Aorta (tissue), 5 donors: ENCODE measurements around the gene PPIP5K2. TPM values are rescaled to one million over a fixed set of nuclear protein-coding genes. Genes with fewer than 3 reads are reported as not detected.
A peak's percentile ranks its signal among the peaks of the same experiment; 100 is the strongest.

Experiments
- ATAC-seq: fragments of 200-7000 bp; cut with Tn5 transposase; one replicate; pipeline ENCODE4 v1.9.1; 2022; ENCODE audit warnings: moderate library complexity; ENCODE audit not compliant: low FRiP score
- DNase-seq, 2 donors: peaks; one replicate each; pipeline ENCODE4 v3.0.0-alpha.2; 2020
- H3K27ac ChIP-seq, 2 donors: one replicate each; pipeline ENCODE4 v1.5.1; 2013; ENCODE audit warnings: low read length in 2 of 2, mild to moderate bottlenecking in 2 of 2, moderate library complexity in 2 of 2, control low read depth in 1 of 2, inconsistent platforms in 1 of 2, low read depth in 1 of 2
- H3K27me3 ChIP-seq, 2 donors: one replicate each; pipeline ENCODE4 v1.6.1; 2013; ENCODE audit warnings: control low read depth in 1 of 2, low read length in 1 of 2, mild to moderate bottlenecking in 1 of 2, moderate library complexity in 1 of 2; ENCODE audit not compliant: insufficient read depth in 2 of 2, control insufficient read depth in 1 of 2
- H3K36me3 ChIP-seq, 2 donors: one replicate each; pipeline ENCODE4 v1.6.1; 2013; ENCODE audit warnings: control low read depth in 1 of 2, low read length in 1 of 2, mild to moderate bottlenecking in 1 of 2; ENCODE audit not compliant: insufficient read depth in 2 of 2, control insufficient read depth in 1 of 2
- H3K4me1 ChIP-seq, 2 donors: one replicate each; pipeline ENCODE4 v1.6.1; 2013; ENCODE audit warnings: low read length in 2 of 2, control low read depth in 1 of 2, mild to moderate bottlenecking in 1 of 2, moderate library complexity in 1 of 2; ENCODE audit not compliant: insufficient read depth in 2 of 2, control insufficient read depth in 1 of 2
- H3K4me3 ChIP-seq, 2 donors: one replicate each; pipeline ENCODE4 v1.5.1; 2013; ENCODE audit warnings: low read length in 2 of 2, control low read depth in 1 of 2, mild to moderate bottlenecking in 1 of 2
- H3K9me3 ChIP-seq: one replicate; pipeline ENCODE4 v1.6.1; 2013; ENCODE audit warnings: mild to moderate bottlenecking, low read length; ENCODE audit not compliant: control insufficient read depth
- WGBS, 2 donors: extraction: QIAGEN DNeasy Blood & Tissue Kit; methylation state at CpG; one replicate each; pipeline ENCODE4 v1.1.7; 2013; 5-methylcytosine and 5-hydroxymethylcytosine counted together
- intact Hi-C, 2 donors: fragments of 100-400 bp; cut with DNase I; formaldehyde crosslinking; loops; one replicate each; pipeline versions ENCODE4 v1.14.2 to v1.15.0; 2022
- polyA plus RNA-seq, 2 donors: library from polyadenylated mRNA; stranded (reverse); fragments of 200-250 nt; gene quantifications; one replicate each; pipeline ENCODE4 v1.2.3, GENCODE V29; 2013
- total RNA-seq, 2 donors: library from RNA; stranded (reverse); fragmentation: NEBNext Ultra II Directional; extraction: Animal tissue kit (Norgen Biotek cat#: 25700); gene quantifications; one replicate each; pipeline ENCODE4 v1.2.1, GENCODE V29; 2021
- donor health status: healthy with polysubstance abuse.
- donor health status: Bipolar disorder and iron deficiency.
- donor health status: DM: no; HTN: no; CAD: no.
- donor health status: DM: no; HTN: no; CAD: no.
- donor health status: DM: yes; HTN: yes; CAD: no.

The PPIP5K2 gene
- total and polyA plus RNA-seq, 4 donors, result 17.9 to 79.4 (median 61.3) TPM

DNA sequence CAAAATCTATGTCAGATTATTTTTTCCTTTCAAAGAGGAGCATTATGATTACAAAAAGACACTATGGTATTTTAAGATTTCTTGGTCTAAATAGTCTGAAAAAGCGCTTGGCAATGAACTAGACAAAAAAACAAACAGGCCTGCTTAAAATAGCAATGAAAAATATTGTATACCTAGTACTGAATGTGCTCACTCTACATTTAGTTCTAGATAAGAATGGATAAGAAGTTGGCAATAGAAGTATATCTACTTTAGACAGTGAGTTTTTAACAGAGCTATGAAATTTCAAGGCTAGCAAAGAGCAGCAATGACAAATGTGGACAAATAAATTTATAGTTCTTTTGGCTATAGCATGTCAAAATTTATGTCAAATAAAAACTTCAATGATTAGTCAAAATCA is 26.4 kb upstream of the PPIP5K2 start:
- no peaks in the 10 kb centered on the region for H3K9me3 ChIP-seq
- no peak overlapping the region for H3K4me3 ChIP-seq
- H3K27me3 ChIP-seq, result no peaks in the 10 kb centered on the region
- peak overlapping the region in 1 of 2 donors; percentile 93 for H3K27ac ChIP-seq
- peaks cover 0 to 4% of the 10 kb centered on the region in 2 donors for H3K4me1 ChIP-seq
- peaks cover 0 to 2% of the 10 kb centered on the region in 2 donors for H3K36me3 ChIP-seq
- no peak for ATAC-seq
- no peak for DNase-seq
- intact Hi-C loops, result no loop called here
- WGBS, 2 donors, result 0 to 5% methylated on average over 1 of the region's 1 CpG

DNA sequence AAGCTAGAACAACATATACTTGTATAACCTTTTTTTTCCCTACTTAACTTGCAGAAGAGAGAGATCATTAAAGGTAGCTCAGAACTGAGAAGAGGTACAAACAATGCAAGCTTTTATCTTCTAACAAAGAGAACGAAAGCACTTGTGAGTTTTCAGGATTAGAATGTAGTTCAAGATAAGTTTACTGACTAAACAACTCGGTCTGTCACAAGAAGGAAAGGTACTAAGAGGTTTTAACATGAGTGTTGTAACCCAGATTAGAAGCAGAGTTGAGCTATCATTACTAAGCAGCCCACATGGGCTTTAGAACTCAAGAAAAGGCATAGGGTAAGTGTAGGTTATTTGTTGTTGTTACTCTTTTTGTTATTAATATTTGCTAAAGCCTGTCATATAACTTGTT is 25.4 kb upstream of the PPIP5K2 start:
- Histone ChIP-seq H3K4me1 (peaks cover 0 to 4% of the 10 kb centered on the region in 2 donors), H3K36me3 (peaks cover 0 to 2% of the 10 kb centered on the region in 2 donors), H3K9me3 (no peaks in the 10 kb centered on the region), H3K27ac (peak overlapping the region in 1 of 2 donors; percentile 95), H3K27me3 (no peaks in the 10 kb centered on the region), H3K4me3 (no peak overlapping the region)
- WGBS, 2 donors, result 6 to 8% methylated on average over 2 of the region's 2 CpGs
- intact Hi-C loops, result no loop called here
- DNase-seq (no peak), ATAC-seq (no peak)

DNA sequence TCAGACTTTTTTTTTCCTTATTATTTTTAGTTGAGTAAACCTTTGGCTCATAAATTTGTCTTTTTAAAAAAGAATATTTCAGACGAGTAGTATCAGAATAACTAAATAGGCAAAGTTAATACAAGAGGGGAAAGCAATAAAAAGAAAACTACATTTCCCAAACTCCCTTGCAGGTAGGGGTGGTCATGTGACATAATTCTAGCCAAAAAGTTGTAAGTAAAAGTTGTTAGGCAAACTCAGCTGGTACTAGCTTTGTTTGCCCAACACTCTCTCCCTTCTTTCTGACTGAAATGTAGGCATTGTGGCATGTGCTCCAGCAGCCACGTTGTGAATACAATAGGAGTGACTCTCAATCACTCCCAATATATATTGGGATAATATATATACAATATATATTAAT is 21.1 kb upstream of the PPIP5K2 start:
- H3K36me3 ChIP-seq, result peaks cover 2 to 3% of the 10 kb centered on the region in 2 donors
- H3K27ac ChIP-seq, result no peak overlapping the region
- WGBS, 2 donors, result 34 to 45% methylated on average over 2 of the region's 2 CpGs
- H3K27me3 ChIP-seq, result no peaks in the 10 kb centered on the region
- no peak for ATAC-seq
- no peak overlapping the region for H3K4me3 ChIP-seq
- no peak for DNase-seq
- H3K4me1 ChIP-seq, result peaks cover 0 to 4% of the 10 kb centered on the region in 2 donors
- intact Hi-C loops, result no loop called here
- no peaks in the 10 kb centered on the region for H3K9me3 ChIP-seq

DNA sequence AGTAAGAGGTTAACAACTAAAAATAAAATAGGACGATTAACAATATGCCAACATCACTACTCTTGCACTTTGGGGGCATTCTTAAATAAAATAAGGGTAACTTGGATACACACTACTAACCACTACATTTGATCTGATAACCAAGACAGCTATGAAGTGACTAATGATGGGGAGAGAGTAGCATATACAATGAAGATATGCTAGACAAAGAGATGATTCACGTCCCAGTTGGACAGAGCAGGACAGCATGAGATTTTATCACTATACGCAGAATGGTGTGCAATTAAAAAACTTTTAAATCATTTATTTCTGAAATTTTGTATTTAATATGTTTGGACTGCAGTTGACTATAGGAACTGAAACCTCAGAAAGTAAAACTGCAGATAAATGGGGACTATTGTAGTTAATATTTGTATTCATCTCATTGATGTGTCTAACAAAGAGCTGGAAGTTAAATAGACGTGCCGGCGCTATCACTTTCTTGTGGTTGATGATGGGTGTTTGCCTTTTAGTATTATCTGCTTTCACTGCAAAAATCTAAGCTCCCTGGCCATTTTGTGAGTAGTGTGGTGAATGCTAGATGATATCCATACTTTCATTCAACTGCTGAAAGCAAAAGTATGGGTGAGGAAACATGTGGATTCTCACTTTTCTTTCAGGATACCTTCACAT is 18.9 kb upstream of the PPIP5K2 start:
- intact Hi-C loops, result no loop called here
- Histone ChIP-seq H3K27ac (no peak overlapping the region), H3K4me3 (no peak overlapping the region), H3K27me3 (no peaks in the 10 kb centered on the region), H3K4me1 (no peaks in the 10 kb centered on the region), H3K9me3 (no peaks in the 10 kb centered on the region), H3K36me3 (peaks cover 0 to 3% of the 10 kb centered on the region in 2 donors)
- ATAC-seq (no peak), DNase-seq (no peak)
- 91 to 94% methylated on average over 6 of the region's 6 CpGs for WGBS, 2 donors

DNA sequence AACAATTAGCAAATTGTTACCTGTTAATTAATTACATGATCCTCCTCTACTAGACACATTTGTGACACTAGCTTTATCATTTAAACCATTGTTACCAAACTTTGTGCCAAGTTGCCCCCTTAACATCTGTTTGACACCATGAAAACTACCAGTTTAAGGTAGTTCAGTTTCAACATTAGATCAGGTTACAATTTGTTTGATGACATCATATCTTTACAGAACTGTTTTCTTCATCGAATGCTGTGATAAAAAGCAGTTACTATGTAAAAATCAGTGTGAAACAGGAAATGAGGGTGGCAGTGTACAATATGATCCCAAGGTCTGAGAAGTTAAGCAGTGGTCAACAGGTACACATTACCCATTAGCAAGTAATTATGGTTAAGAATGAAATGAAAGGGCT is 17.9 kb upstream of the PPIP5K2 start:
- Histone ChIP-seq H3K4me1 (no peaks in the 10 kb centered on the region), H3K27ac (no peak overlapping the region), H3K4me3 (no peak overlapping the region), H3K9me3 (no peaks in the 10 kb centered on the region), H3K36me3 (peaks cover 0 to 3% of the 10 kb centered on the region in 2 donors), H3K27me3 (no peaks in the 10 kb centered on the region)
- intact Hi-C loops, result no loop called here
- no peak for DNase-seq
- ATAC-seq, result no peak
- 67 to 71% methylated on average over 1 of the region's 1 CpG for WGBS, 2 donors

DNA sequence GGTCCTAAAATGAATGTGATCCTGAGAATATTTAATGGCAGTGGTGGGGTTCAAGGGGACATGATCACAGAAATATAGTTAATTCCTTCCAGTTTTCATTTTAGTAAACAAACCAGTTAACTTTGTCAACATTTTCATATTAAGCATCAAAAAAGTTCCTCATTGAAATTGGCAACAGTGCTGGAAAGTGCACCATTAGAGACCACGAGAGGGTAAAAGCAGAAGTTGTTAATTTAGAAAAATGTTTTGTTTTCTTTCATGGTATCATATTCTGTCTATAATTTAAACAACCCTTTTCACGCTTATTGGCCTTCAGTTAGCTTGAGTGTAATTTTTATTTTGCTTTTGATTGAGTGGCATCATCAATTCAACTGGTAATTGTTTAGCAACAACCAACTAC is 12.0 kb upstream of the PPIP5K2 start:
- no peaks in the 10 kb centered on the region for H3K9me3 ChIP-seq
- WGBS, 2 donors, result 46 to 94% methylated on average over 2 of the region's 2 CpGs
- intact Hi-C loops, result no loop called here
- no peaks in the 10 kb centered on the region for H3K27me3 ChIP-seq
- H3K4me1 ChIP-seq, result no peaks in the 10 kb centered on the region
- DNase-seq, result no peak
- H3K4me3 ChIP-seq, result no peak overlapping the region
- no peaks in the 10 kb centered on the region for H3K36me3 ChIP-seq
- no peak overlapping the region for H3K27ac ChIP-seq
- ATAC-seq, result no peak

DNA sequence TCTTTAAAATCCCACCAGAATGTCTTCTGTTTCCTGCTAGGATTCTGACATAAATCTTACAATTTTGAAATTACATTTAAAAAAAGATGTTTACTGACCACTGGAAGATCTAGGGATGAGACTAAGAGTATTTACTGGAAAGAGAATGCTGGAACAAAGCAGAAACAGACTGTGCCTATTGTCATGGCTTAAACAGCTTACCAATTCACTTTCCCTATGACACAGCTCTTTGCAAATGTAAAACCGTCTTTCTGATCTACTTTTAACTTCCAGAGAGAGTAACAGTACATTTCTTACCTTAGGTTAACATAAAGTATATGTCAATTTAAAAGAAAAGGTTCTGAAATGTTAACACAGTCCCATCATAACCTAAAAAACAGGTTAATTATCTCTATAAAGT is 10.8 kb upstream of the PPIP5K2 start:
- no peak for DNase-seq
- no peaks in the 10 kb centered on the region for H3K4me1 ChIP-seq
- intact Hi-C loops, result no loop called here
- no peak for ATAC-seq
- H3K27ac ChIP-seq, result no peak overlapping the region
- 85 to 91% methylated on average over 1 of the region's 1 CpG for WGBS, 2 donors
- H3K36me3 ChIP-seq, result no peaks in the 10 kb centered on the region
- H3K27me3 ChIP-seq, result no peaks in the 10 kb centered on the region
- H3K4me3 ChIP-seq, result no peak overlapping the region
- no peaks in the 10 kb centered on the region for H3K9me3 ChIP-seq

DNA sequence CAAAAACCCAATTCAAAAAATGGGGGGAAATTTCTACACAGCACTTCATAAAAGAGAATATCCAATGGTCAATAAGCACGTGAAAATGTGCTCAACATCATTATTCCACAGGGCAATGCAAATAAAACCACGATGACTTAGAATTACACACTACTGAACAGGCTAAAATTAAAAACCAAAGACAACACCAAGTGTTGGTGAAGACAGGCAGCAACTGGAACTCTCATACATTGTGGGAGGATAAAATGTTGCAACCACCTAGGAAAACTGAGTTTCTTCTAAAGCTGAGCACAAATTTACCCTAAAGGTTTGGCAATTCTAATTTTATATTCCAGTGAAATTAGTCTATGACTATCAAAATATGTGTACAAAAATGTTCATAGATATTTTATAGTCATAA is 9.7 kb upstream of the PPIP5K2 start:
- no peaks in the 10 kb centered on the region for H3K9me3 ChIP-seq
- DNase-seq (no peak), ATAC-seq (no peak)
- no peak overlapping the region for H3K4me3 ChIP-seq
- H3K36me3 ChIP-seq, result no peaks in the 10 kb centered on the region
- no peaks in the 10 kb centered on the region for H3K4me1 ChIP-seq
- no peak overlapping the region for H3K27ac ChIP-seq
- whole genome bisulfite sequencing, 2 donors, result 96 to 97% methylated on average over 2 of the region's 2 CpGs
- no peaks in the 10 kb centered on the region for H3K27me3 ChIP-seq
- intact Hi-C loops, result no loop called here

DNA sequence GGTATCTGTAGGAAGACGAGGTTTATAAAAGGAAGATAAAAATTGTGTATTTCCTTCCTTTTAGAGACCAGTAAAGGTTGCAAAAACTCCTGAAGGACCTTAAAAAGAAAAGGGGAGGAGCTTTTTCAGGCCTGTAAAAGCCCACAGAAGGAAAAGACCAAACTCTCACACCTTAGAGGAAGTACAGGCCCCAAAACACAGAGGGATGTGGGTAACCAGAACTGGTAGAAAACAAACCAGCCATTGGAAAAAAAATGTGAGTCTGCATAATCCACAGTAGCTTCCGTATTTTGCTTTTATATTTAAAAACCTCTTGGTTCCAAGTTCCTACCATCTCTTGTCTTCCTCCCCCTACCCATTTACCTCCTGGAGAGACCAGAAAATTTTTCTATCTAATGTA is 8.6 kb upstream of the PPIP5K2 start:
- intact Hi-C loops, result no loop called here
- Histone ChIP-seq H3K27ac (no peak overlapping the region), H3K4me1 (no peaks in the 10 kb centered on the region), H3K36me3 (no peaks in the 10 kb centered on the region), H3K9me3 (no peaks in the 10 kb centered on the region), H3K27me3 (no peaks in the 10 kb centered on the region), H3K4me3 (no peak overlapping the region)
- DNase-seq (no peak), ATAC-seq (no peak)
- WGBS, 2 donors, result 88 to 93% methylated on average over 2 of the region's 2 CpGs
